Stimulated activated CD8-positive, alpha-beta memory T cell treated with anti-CD3 and anti-CD28 coated beads, Interleukin-12 subunit alpha, Interleukin-12 subunit beta, amount 100 ng/mL, for 24 hours (primary cell): ENCODE measurements around the gene NCR2.

Source experiments
- DNase-seq: peaks from one replicate; pipeline ENCODE4 v3.0.0-alpha.2; 2020; ENCODE audit errors: extremely low read depth

The NCR2 gene

GRCh38 chr6:41331401-41332150, 3.8 kb upstream of the NCR2 start:
- DNase-seq: no peak

GRCh38 chr6:41332241-41332640, 3.2 kb upstream of the NCR2 start:
- DNase-seq: no peak

GRCh38 chr6:41332842-41333736, 2.3 kb upstream of the NCR2 start:
- no peak for DNase-seq

- no peak for DNase-seq
Observed at GRCh38 chr6:41334482-41335040, 847 bp upstream of the NCR2 start.

GRCh38 chr6:41335943-41336342, 535 bp downstream of the NCR2 start:
- DNase-seq: no peak

GRCh38 chr6:41336824-41337223, 1.4 kb downstream of the NCR2 start:
- no peak for DNase-seq

GRCh38 chr6:41337709-41338108, 2.3 kb downstream of the NCR2 start:
- no peak for DNase-seq

- no peak for DNase-seq
Observed at GRCh38 chr6:41338659-41339058, 3.3 kb downstream of the NCR2 start.

GRCh38 chr6:41341580-41341979, 6.2 kb downstream of the NCR2 start:
- no peak for DNase-seq

- no peak for DNase-seq
Observed at GRCh38 chr6:41342241-41342640, 6.8 kb downstream of the NCR2 start.

GRCh38 chr6:41343641-41344187, 8.3 kb downstream of the NCR2 start:
- no peak for DNase-seq

- no peak for DNase-seq
Observed at GRCh38 chr6:41344876-41345275, 9.5 kb downstream of the NCR2 start.

- no peak for DNase-seq
Observed at GRCh38 chr6:41345901-41346300, 10.5 kb downstream of the NCR2 start.

- DNase-seq: no peak
Observed at GRCh38 chr6:41346441-41346840, 11.0 kb downstream of the NCR2 start.

- DNase-seq: no peak
Observed at GRCh38 chr6:41347378-41348050, 12.1 kb downstream of the NCR2 start.

- no peak for DNase-seq
Observed at GRCh38 chr6:41348934-41349333, 13.5 kb downstream of the NCR2 start.

GRCh38 chr6:41352396-41352795, 17.0 kb downstream of the NCR2 start:
- no peak for DNase-seq

GRCh38 chr6:41352907-41353306, 17.5 kb downstream of the NCR2 start:
- no peak for DNase-seq

- DNase-seq: no peak
Observed at GRCh38 chr6:41353333-41353732, 17.9 kb downstream of the NCR2 start.

GRCh38 chr6:41355952-41356351, 20.5 kb downstream of the NCR2 start:
- DNase-seq: no peak

- no peak for DNase-seq
Observed at GRCh38 chr6:41356825-41357224, 21.4 kb downstream of the NCR2 start.

GRCh38 chr6:41358503-41358902, 23.1 kb downstream of the NCR2 start:
- DNase-seq: no peak
